WERI-Rb-1 (cell line): ENCODE measurements around the gene GPR137B.
"Not testable (repeated sequence)": the region's sequence is repeated elsewhere in the genome, so short reads cannot be mapped to it uniquely, and the experiment has no call there.

ENCODE experiments used
- DNase-seq: peaks from one replicate; pipeline ENCODE4 v3.0.0-alpha.2; 2020
- H3K27ac ChIP-seq: fragments of 250-450 bp; sonication (Bioruptor Pico); 2 replicates; pipeline ENCODE4 v1.5.1; 2020; ENCODE audit warnings: mild to moderate bottlenecking, moderate library complexity
- H3K27me3 ChIP-seq: fragments of 250-450 bp; sonication (Bioruptor Pico); 2 replicates; pipeline ENCODE4 v1.5.1; 2021; ENCODE audit warnings: mild to moderate bottlenecking, low read depth, moderate library complexity; ENCODE audit not compliant: insufficient read depth, severe bottlenecking
- H3K36me3 ChIP-seq: fragments of 250-450 bp; sonication (Bioruptor Pico); 2 replicates; pipeline ENCODE4 v1.5.1; 2020; ENCODE audit warnings: mild to moderate bottlenecking, moderate library complexity
- H3K4me3 ChIP-seq: 2 replicates; pipeline ENCODE4 v1.5.1; 2011; ENCODE audit warnings: low read depth, mild to moderate bottlenecking, control low read depth, low read length
- H3K9me3 ChIP-seq: fragments of 250-450 bp; sonication (Bioruptor Pico); 2 replicates; pipeline ENCODE4 v1.5.1; 2021; ENCODE audit warnings: mild to moderate bottlenecking, moderate library complexity; ENCODE audit not compliant: severe bottlenecking
- CTCF ChIP-seq: IDR thresholded peaks from 2 replicates; pipeline ENCODE4 v1.5.1; 2011; ENCODE audit warnings: low read depth, mild to moderate bottlenecking, control low read depth, inconsistent platforms, low read length

GPR137B gene

DNA sequence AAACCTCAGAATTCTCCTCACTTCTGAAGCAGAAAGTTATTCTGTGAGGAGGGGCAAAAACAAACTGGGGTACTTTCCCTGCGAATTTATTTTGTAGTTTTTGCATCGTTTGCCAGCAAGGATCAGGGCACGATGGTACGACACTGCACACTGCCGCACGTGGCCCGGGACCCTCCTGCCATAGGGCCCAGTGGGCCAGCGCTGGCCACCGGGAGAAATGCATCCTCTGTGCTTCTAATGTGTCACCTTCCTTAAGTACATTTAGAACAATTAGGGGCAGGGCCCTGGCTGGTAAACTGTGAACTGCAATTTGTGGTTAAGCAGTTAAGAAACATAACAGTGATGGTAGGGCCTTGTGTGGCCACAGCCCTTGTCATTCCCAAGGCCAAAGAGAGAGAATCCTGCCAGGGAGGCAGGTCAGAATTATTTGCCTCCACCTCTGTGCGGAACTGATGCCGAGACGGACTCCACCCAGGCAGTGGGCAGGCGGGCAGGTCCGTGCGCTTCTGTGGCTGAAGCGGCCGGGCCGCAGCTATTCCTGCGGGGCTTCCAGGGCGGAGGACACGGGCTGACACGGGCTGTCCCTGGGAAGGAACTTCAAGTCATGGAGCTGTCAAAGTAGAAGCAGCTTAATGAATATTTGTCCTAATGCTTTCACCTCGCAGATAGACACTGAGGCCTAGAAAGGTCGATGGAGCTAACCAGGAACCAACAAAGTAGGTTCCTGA, 12.5 kb downstream of the GPR137B start:
- H3K27ac ChIP-seq: no peak overlapping the region
- no peak for DNase-seq
- H3K27me3 ChIP-seq: no peaks in the 10 kb centered on the region
- no peak overlapping the region for H3K4me3 ChIP-seq
- TF ChIP-seq CTCF: no peak
- no peaks in the 10 kb centered on the region for H3K36me3 ChIP-seq
- H3K9me3 ChIP-seq: no peaks in the 10 kb centered on the region

GRCh38 chr1:236155399-236155767, 13.0 kb downstream of the GPR137B start:
- Histone ChIP-seq H3K27me3 (no peaks in the 10 kb centered on the region), H3K4me3 (no peak overlapping the region), H3K27ac (no peak overlapping the region), H3K9me3 (no peaks in the 10 kb centered on the region), H3K36me3 (no peaks in the 10 kb centered on the region)
- DNase-seq: no peak
- no peak for TF ChIP-seq CTCF

DNA sequence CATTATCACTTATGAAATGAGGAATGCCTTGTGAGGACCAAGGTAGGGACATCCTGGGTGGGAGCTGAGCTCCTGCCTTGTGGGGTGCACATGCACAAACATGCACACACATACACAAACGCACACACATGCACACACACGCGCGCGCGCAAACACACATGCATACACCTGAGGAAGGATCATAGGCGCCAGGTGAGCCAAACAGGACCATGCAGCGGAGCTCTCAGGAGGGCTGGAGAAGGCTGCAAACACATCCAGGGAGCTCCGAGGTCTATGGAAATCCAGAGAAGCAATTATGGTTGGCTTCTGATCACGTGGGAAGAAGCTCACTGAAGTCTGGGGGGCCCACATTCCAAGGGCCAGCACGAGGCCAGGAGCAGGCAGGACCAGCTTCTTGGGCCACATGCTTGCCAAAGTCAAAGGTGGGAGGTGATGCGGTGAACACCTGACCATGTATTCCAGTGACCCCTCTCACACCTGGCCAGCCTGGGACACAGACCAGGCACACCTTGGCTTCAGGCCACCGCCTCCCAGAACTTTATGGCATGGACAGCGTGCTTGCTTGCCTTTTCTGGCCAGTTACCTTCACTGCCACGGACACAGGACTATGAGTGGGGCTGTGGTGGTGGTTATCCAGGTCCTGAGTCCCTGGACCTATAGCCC, 13.6 kb downstream of the GPR137B start:
- TF ChIP-seq CTCF: no peak
- no peak overlapping the region for H3K4me3 ChIP-seq
- no peak overlapping the region for H3K27ac ChIP-seq
- no peak for DNase-seq
- H3K27me3 ChIP-seq: no peaks in the 10 kb centered on the region
- peaks cover 2% of the 10 kb centered on the region for H3K9me3 ChIP-seq
- H3K36me3 ChIP-seq: no peaks in the 10 kb centered on the region

DNA sequence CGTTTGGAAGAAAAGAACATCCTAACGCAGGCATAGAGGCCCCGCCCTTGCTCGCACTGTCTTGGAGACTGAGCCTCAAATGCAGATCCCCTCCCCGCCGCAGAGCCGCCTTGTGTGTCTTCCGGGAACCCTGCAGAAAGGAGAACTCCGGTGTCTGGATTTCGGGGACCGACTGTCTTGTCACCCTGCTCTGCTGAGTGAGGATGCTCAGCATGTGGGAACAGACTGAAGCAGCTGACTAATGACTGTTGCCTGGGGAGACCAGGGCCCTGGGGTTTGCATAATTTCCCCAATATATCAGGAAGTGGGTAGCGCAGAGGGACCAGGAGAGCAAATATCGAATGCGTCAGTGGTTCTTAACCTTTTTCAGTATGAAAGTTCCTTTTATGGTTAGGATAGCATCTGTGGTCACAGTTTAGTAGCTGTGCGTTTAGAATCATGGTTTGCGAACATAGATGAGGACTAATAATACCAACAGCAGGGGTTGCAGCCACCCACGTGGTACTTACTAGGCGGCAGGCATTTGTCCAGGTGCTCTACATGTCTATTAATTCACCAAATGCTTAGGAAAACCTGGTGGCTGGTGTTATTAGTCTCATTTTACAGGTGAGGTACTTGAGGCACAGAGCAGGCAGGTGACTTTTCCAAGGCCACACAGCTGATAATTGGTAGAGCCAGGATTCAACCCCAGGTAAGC, 14.3 kb downstream of the GPR137B start:
- no peak for TF ChIP-seq CTCF
- Histone ChIP-seq H3K9me3 (peaks cover 5% of the 10 kb centered on the region), H3K27ac (no peak overlapping the region), H3K4me3 (no peak overlapping the region), H3K27me3 (no peaks in the 10 kb centered on the region), H3K36me3 (no peaks in the 10 kb centered on the region)
- no peak for DNase-seq

DNA sequence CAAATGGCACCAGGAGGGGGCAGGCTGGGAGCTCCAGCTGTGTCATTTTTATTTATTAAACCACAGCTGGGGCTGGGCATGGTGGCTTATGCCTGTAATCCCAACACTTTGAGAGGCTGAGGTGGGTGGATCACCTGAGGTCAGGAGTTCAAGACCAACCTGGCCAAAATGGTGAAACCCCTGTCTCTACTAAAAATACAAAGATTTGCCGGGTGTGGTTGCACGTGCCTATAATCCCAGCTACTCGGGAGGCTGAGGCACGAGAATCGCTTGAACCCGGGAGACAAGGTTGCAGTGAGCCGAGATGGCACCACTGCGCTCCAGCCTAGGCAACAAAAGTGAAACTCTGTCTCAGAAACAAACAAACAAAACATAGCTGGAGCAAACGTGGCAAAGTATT, 15.7 kb downstream of the GPR137B start:
- not testable (repeated sequence) for DNase-seq, H3K27ac ChIP-seq, H3K4me3 ChIP-seq, H3K36me3 ChIP-seq, H3K9me3 ChIP-seq, H3K27me3 ChIP-seq

- no peak for TF ChIP-seq CTCF
- Histone ChIP-seq H3K27ac (no peak overlapping the region), H3K36me3 (no peaks in the 10 kb centered on the region), H3K4me3 (no peak overlapping the region), H3K9me3 (peaks cover 10% of the 10 kb centered on the region), H3K27me3 (no peaks in the 10 kb centered on the region)
- no peak for DNase-seq
Measured at GRCh38 chr1:236158719-236159118, 16.4 kb downstream of the GPR137B start.
